ENCODE data around the gene SEMA4F. TPM values are rescaled to one million over a fixed set of nuclear protein-coding genes. Genes with fewer than 3 reads are reported as not detected.
A peak's percentile ranks its signal among the peaks of the same experiment; 100 is the strongest.

SEMA4F gene
- total RNA-seq, 2 experiments from 2014 or later, result 6.8 to 7.3 TPM

- Mint-ChIP-seq H3K27ac (no peak within 1 kb of the TSS), H3K36me3 (ENCODE audit: low read depth) (no peaks in the 10 kb centered on the region), H3K9me3 (no peaks in the 10 kb centered on the region), H3K27me3 (peaks cover 47% of the 10 kb centered on the region), H3K4me3 (peak within 1 kb of the TSS; percentile 22), H3K4me1 (ENCODE audit: low read depth) (no peaks in the 10 kb centered on the region)
- POLR2A ChIA-PET, result no interaction called here
- H3K36me3 ChIP-seq (ENCODE audit: insufficient read depth, low read length), result no peaks in the 10 kb centered on the region
- CTCF ChIA-PET, result no interaction called here
- peak in 4 of 14 experiments; percentile 8 to 26 (median 18) for DNase-seq
- ATAC-seq (ENCODE audit: poor library complexity), result no peak
- no peak within 1 kb of the TSS for H3K4me3 ChIP-seq (ENCODE audit: low read length)
- H3K27me3 ChIP-seq (ENCODE audit: control insufficient read depth in 1 of 2, insufficient read depth in 2 of 2, low read length in 2 of 2), result peaks cover 12 to 18% of the 10 kb centered on the region in 2 experiments
- no peak within 1 kb of the TSS for H3K27ac ChIP-seq (ENCODE audit: low read depth in 1 of 2, low read length in 2 of 2)
- H3K9me3 ChIP-seq (ENCODE audit: control insufficient read depth in 1 of 2, insufficient read depth in 1 of 2, low read length in 2 of 2), result peaks cover 0 to 11% of the 10 kb centered on the region in 2 experiments
- peaks cover 4% of the 10 kb centered on the region for H3K4me1 ChIP-seq (ENCODE audit: insufficient read depth, low read length)
- TF ChIP-seq, protein P1, sequence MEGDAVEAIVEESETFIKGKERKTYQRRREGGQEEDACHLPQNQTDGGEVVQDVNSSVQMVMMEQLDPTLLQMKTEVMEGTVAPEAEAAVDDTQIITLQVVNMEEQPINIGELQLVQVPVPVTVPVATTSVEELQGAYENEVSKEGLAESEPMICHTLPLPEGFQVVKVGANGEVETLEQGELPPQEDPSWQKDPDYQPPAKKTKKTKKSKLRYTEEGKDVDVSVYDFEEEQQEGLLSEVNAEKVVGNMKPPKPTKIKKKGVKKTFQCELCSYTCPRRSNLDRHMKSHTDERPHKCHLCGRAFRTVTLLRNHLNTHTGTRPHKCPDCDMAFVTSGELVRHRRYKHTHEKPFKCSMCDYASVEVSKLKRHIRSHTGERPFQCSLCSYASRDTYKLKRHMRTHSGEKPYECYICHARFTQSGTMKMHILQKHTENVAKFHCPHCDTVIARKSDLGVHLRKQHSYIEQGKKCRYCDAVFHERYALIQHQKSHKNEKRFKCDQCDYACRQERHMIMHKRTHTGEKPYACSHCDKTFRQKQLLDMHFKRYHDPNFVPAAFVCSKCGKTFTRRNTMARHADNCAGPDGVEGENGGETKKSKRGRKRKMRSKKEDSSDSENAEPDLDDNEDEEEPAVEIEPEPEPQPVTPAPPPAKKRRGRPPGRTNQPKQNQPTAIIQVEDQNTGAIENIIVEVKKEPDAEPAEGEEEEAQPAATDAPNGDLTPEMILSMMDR (IDR thresholded peaks at IDR 0.05), result no peak
- intact Hi-C loops (cut with DNase I, micrococcal nuclease), result no loop called here
These were observed 6.0 kb upstream of the SEMA4F start, which contains the start of gene M1AP for GRCh38 chr2:74648009-74648443. Gene M1AP, minus strand, starts transcription at chr2:74648330. Its CDS starts 8,055 bp downstream, at chr2:74640275.

- peak overlapping the region; percentile 80 for H3K4me3 ChIP-seq (ENCODE audit: low read length)
- intact Hi-C loops (cut with DNase I, micrococcal nuclease), result loop anchor here in 1 of 2 experiments (5.0 to 10.0 kb wide), 7 partner anchors 99 to 1439 kb away; partner anchors contain the start of genes ALMS1, DOK1, LOXL3 and POLE4
- peaks cover 26% of the 10 kb centered on the region for H3K4me1 Mint-ChIP-seq (ENCODE audit: low read depth)
- peaks cover 7% of the 10 kb centered on the region for H3K36me3 ChIP-seq (ENCODE audit: insufficient read depth, low read length)
- no peaks in the 10 kb centered on the region for H3K9me3 ChIP-seq (ENCODE audit: control insufficient read depth in 1 of 2, insufficient read depth in 1 of 2, low read length in 2 of 2)
- CTCF ChIA-PET, result no interaction called here
- peaks cover 20% of the 10 kb centered on the region for H3K27me3 Mint-ChIP-seq
- no peak for DNase-seq
- ATAC-seq (ENCODE audit: poor library complexity), result peak; percentile 47
- TF ChIP-seq, protein P1 (IDR thresholded peaks at IDR 0.05), result no peak
- POLR2A ChIA-PET, result interaction anchor here (0.5 to 0.9 kb wide), 3 partner anchors 9 to 916 kb away, joined by 3 to 5 read pairs (median 3); partner anchors contain the start of gene TPRKB
- peak overlapping the region; percentile 88 for H3K4me3 Mint-ChIP-seq
- peaks cover 8 to 11% of the 10 kb centered on the region in 2 experiments for H3K27me3 ChIP-seq (ENCODE audit: control insufficient read depth in 1 of 2, insufficient read depth in 2 of 2, low read length in 2 of 2)
- H3K36me3 Mint-ChIP-seq (ENCODE audit: low read depth), result peaks cover 12% of the 10 kb centered on the region
- H3K4me1 ChIP-seq (ENCODE audit: insufficient read depth, low read length), result peaks cover 18% of the 10 kb centered on the region
- H3K27ac ChIP-seq (ENCODE audit: low read depth in 1 of 2, low read length in 2 of 2), result no peak overlapping the region
- H3K9me3 Mint-ChIP-seq, result no peaks in the 10 kb centered on the region
- H3K27ac Mint-ChIP-seq, result peak overlapping the region; percentile 80
These were observed 460 bp upstream of the SEMA4F start for GRCh38 chr2:74653589-74653984.

DNA sequence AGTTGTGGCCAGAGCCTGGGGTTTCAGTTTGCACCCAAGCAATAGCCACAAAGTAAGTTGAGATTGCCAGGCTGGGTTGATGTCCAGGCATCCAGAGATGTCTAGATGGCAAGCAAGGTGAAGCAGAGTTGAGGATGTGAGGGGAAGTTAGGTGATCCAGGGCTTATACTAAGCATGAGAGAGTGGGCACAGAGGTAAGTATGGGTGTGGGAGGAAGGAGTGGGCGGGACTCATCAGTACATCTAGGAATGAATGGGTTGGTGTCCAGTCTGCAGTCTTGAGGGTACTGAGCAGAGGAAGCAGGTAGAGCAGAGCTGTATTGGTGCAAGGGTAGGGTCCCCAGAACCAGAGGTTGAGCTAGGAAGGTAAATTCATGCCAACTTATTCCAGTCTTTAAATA is 1.5 kb downstream of the SEMA4F start:
- H3K27ac Mint-ChIP-seq, result no peak overlapping the region
- no peak for ATAC-seq (ENCODE audit: poor library complexity)

More for the DNA sequence above, 1.5 kb downstream of the SEMA4F start:
- H3K4me1 Mint-ChIP-seq (ENCODE audit: low read depth), result peaks cover 26% of the 10 kb centered on the region
- ChIA-PET POLR2A (no interaction called here), CTCF (no interaction called here)
- H3K27me3 Mint-ChIP-seq, result peaks cover 4% of the 10 kb centered on the region
- H3K4me3 Mint-ChIP-seq, result peak overlapping the region; percentile 73
- no peaks in the 10 kb centered on the region for H3K9me3 ChIP-seq (ENCODE audit: control insufficient read depth in 1 of 2, insufficient read depth in 1 of 2, low read length in 2 of 2)
- TF ChIP-seq, protein P1 (IDR thresholded peaks at IDR 0.05), result no peak
- H3K4me3 ChIP-seq (ENCODE audit: low read length), result no peak overlapping the region
- peaks cover 14% of the 10 kb centered on the region for H3K36me3 ChIP-seq (ENCODE audit: insufficient read depth, low read length)
- no peaks in the 10 kb centered on the region for H3K27me3 ChIP-seq (ENCODE audit: control insufficient read depth in 1 of 2, insufficient read depth in 2 of 2, low read length in 2 of 2)
- peaks cover 18% of the 10 kb centered on the region for H3K4me1 ChIP-seq (ENCODE audit: insufficient read depth, low read length)
- no peak for DNase-seq
- peaks cover 12% of the 10 kb centered on the region for H3K36me3 Mint-ChIP-seq (ENCODE audit: low read depth)
- H3K27ac ChIP-seq (ENCODE audit: low read depth in 1 of 2, low read length in 2 of 2), result no peak overlapping the region
- intact Hi-C loops (cut with DNase I, micrococcal nuclease), result loop anchor here in 1 of 2 experiments (10.0 kb wide), 5 partner anchors 101 to 1441 kb away; partner anchors contain the start of genes ALMS1, DOK1, LOXL3 and SMYD5
- no peaks in the 10 kb centered on the region for H3K9me3 Mint-ChIP-seq

Data from CD4-positive, alpha-beta T cell (primary cell).